MM.1S (cell line): ENCODE results near the gene DUSP10.

Source experiments
- EZH2 ChIP-seq: fragments of 300-600 bp; sonication (generic); optimal IDR thresholded peaks from 2 replicates; pipeline ENCODE3; 2017; ENCODE audit warnings: low read depth, mild to moderate bottlenecking, antibody characterized with exemption, low read length, mixed read lengths
- TF ChIP-seq, protein P1 (sequence below): fragments of 300-600 bp; sonication (generic); IDR thresholded peaks from 2 replicates; pipeline ENCODE4 v1.5.1; 2016; ENCODE audit warnings: antibody characterized with exemption, low read length, mixed read lengths

DNA sequence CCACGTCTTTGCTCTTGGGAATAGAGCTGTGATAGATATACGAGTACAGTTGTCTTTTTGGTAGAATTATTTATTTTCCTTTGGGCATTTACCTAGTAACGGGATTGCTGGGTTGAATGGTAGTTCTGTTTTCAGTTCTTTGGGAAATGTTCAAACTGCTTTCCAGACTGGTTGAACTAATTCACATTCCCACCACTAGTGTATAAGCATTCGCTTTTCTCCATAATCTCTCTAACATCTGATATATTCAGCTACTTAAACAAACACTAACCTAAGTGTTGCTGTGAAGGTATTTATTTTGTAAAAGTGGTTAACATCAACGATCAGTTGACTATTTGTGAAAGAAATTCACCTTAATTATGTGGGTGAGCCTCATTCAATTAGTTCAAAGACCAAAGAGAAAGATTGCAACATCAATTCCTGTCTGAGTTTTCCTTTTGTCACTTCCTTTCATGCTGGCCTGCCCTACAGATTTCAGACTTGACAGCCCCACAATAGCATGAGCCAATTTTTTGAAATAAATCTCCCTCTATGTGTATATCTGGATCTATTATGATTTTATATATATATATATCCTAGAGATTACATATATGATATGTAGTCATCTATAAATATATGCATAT lies 26.7 kb upstream of the DUSP10 start:
- TF ChIP-seq, protein P1, sequence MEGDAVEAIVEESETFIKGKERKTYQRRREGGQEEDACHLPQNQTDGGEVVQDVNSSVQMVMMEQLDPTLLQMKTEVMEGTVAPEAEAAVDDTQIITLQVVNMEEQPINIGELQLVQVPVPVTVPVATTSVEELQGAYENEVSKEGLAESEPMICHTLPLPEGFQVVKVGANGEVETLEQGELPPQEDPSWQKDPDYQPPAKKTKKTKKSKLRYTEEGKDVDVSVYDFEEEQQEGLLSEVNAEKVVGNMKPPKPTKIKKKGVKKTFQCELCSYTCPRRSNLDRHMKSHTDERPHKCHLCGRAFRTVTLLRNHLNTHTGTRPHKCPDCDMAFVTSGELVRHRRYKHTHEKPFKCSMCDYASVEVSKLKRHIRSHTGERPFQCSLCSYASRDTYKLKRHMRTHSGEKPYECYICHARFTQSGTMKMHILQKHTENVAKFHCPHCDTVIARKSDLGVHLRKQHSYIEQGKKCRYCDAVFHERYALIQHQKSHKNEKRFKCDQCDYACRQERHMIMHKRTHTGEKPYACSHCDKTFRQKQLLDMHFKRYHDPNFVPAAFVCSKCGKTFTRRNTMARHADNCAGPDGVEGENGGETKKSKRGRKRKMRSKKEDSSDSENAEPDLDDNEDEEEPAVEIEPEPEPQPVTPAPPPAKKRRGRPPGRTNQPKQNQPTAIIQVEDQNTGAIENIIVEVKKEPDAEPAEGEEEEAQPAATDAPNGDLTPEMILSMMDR: no peak
- no peak for TF ChIP-seq EZH2
